Keratinocyte (primary cell): ENCODE results near the gene SMARCC1. TPM values are rescaled to one million over a fixed set of nuclear protein-coding genes. Genes with fewer than 3 reads are reported as not detected.

ENCODE experiments used
- DNase-seq: peaks from one replicate; pipeline ENCODE4 v3.0.0-alpha.2; 2011; ENCODE audit warnings: low read depth, missing footprints, low spot score
- FAIRE-seq: peaks from 2 replicates; lab custom pipeline; 2011; peaks lifted over from hg19 to GRCh38; lab: Jason Lieb, UNC
- H2AFZ ChIP-seq: 2 replicates; pipeline ENCODE4 v1.6.0; 2012; ENCODE audit warnings: low read length, control low read depth, inconsistent platforms; ENCODE audit not compliant: control insufficient read depth
- H3K27ac ChIP-seq: 2 replicates; pipeline ENCODE4 v1.5.1; 2011; ENCODE audit warnings: low read length; ENCODE audit not compliant: control insufficient read depth, insufficient read depth
- H3K27me3 ChIP-seq: 3 replicates; pipeline ENCODE4 v1.6.0; 2011; ENCODE audit warnings: low read length; ENCODE audit not compliant: control insufficient read depth, insufficient read depth; ENCODE audit errors: extremely low read depth
- H3K36me3 ChIP-seq, 2 experiments: 2 replicates in 1 of 2; 3 replicates in 1 of 2; pipeline ENCODE4 v1.5.1; 2011; ENCODE audit warnings: low read length in 2 of 2, mild to moderate bottlenecking in 1 of 2; ENCODE audit not compliant: control insufficient read depth in 2 of 2, insufficient read depth in 2 of 2; ENCODE audit errors: extremely low read depth in 1 of 2
- H3K4me1 ChIP-seq: 3 replicates; pipeline ENCODE4 v1.5.1; 2011; ENCODE audit warnings: low read length; ENCODE audit not compliant: control insufficient read depth, insufficient read depth; ENCODE audit errors: extremely low read depth
- H3K4me2 ChIP-seq: 3 replicates; pipeline ENCODE4 v1.6.0; 2011; ENCODE audit warnings: low read depth, low read length; ENCODE audit not compliant: control insufficient read depth, insufficient read depth; ENCODE audit errors: extremely low read depth
- H3K4me3 ChIP-seq, 3 experiments: fragments of 200-600 bp in 1 of 3; sonication (generic) in 1 of 3; 2 replicates in 2 of 3; 3 replicates in 1 of 3; pipeline ENCODE4 v1.5.1; 2011 to 2016; ENCODE audit warnings: low read length in 3 of 3, mild to moderate bottlenecking in 3 of 3, control low read depth in 2 of 3, inconsistent platforms in 1 of 3, low read depth in 1 of 3, mixed read lengths in 1 of 3, mixed run types in 1 of 3, moderate library complexity in 1 of 3; ENCODE audit not compliant: control insufficient read depth in 2 of 3, insufficient read depth in 2 of 3; ENCODE audit errors: extremely low read depth in 1 of 3
- H3K79me2 ChIP-seq: 2 replicates; pipeline ENCODE4 v1.6.0; 2012; ENCODE audit warnings: low read length; ENCODE audit not compliant: control insufficient read depth, insufficient read depth
- H3K9ac ChIP-seq: 3 replicates; pipeline ENCODE4 v1.6.0; 2011; ENCODE audit warnings: low read length; ENCODE audit not compliant: control insufficient read depth, insufficient read depth; ENCODE audit errors: extremely low read depth
- H3K9me1 ChIP-seq: 3 replicates; pipeline ENCODE4 v1.6.0; 2011; ENCODE audit warnings: low read length; ENCODE audit not compliant: control insufficient read depth, insufficient read depth; ENCODE audit errors: extremely low read depth
- H3K9me3 ChIP-seq: 2 replicates; pipeline ENCODE4 v1.5.1; 2012; ENCODE audit warnings: low read depth, low read length; ENCODE audit not compliant: control insufficient read depth
- H4K20me1 ChIP-seq: 3 replicates; pipeline ENCODE4 v1.6.0; 2011; ENCODE audit warnings: low read length; ENCODE audit not compliant: control insufficient read depth, insufficient read depth; ENCODE audit errors: extremely low read depth
- EZH2 ChIP-seq: IDR thresholded peaks from one replicate; pipeline ENCODE4 v1.6.1; 2012; ENCODE audit warnings: inconsistent platforms, mild to moderate bottlenecking, low read length, moderate library complexity
- dilution Hi-C: fragments of 300-500 bp; cut with MboI; formaldehyde crosslinking; loops from one replicate; pipeline ENCODE4 v1.7.0; 2020; ENCODE audit warnings: low sequenced_read_pairs; ENCODE audit not compliant: extremely low pct_ligation_motif_present
- polyA plus RNA-seq, 5 experiments: library from polyadenylated mRNA; depleted of rRNA in 3 of 5; stranded (reverse) in 3 of 5; stranded (forward) in 1 of 5; unstranded in 1 of 5; fragments of >200 nt; gene quantifications; 1 replicate in 1 of 5; 2 replicates in 3 of 5; 3 replicates in 1 of 5; pipeline versions ENCODE4 v1.2.1 to v1.2.3, GENCODE V29; 2011 to 2012; ENCODE audit warnings: missing spikeins in 2 of 5, low read depth in 1 of 5, low replicate concordance in 1 of 5
- TF ChIP-seq, protein P1 (sequence below), 3 experiments: IDR thresholded peaks in 1 of 3; conservative IDR thresholded peaks in 1 of 3; optimal IDR thresholded peaks in 1 of 3; 2 replicates in 2 of 3; 3 replicates in 1 of 3; pipeline versions ENCODE3 to v1.5.1; 2011; ENCODE audit warnings: low read length in 3 of 3, mild to moderate bottlenecking in 3 of 3, moderate library complexity in 2 of 3, control low read depth in 1 of 3, inconsistent platforms in 1 of 3; ENCODE audit not compliant: insufficient read depth in 2 of 3; ENCODE audit errors: extremely low read depth in 1 of 3

The SMARCC1 gene
- polyA plus RNA-seq, 1 donor (not counting 4 experiments of a cell fraction or from before 2014, with no cell fraction given): 39.7 TPM

DNA sequence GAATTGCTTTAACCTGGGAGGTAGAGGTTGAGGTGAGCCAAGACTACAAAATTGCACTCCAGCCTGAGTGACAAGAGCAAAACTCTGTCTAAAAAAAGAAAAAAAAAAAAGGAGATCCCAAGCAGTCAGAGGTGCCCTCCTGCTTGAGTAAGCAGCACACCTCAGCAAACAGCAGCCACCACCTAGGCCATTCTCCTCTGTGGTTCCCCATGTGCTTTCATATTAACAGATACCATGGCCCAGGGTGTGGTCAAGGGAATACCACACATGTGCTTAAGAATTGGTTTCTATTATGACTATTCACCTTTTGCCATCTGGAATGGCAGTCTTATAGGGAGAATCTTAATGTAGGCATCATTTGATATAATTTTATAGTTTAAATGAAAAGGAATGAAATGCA is 178.4 kb downstream of the SMARCC1 start:
- peaks cover 8 to 20% of the 10 kb centered on the region in 2 experiments for H3K36me3 ChIP-seq
- TF ChIP-seq, protein P1, sequence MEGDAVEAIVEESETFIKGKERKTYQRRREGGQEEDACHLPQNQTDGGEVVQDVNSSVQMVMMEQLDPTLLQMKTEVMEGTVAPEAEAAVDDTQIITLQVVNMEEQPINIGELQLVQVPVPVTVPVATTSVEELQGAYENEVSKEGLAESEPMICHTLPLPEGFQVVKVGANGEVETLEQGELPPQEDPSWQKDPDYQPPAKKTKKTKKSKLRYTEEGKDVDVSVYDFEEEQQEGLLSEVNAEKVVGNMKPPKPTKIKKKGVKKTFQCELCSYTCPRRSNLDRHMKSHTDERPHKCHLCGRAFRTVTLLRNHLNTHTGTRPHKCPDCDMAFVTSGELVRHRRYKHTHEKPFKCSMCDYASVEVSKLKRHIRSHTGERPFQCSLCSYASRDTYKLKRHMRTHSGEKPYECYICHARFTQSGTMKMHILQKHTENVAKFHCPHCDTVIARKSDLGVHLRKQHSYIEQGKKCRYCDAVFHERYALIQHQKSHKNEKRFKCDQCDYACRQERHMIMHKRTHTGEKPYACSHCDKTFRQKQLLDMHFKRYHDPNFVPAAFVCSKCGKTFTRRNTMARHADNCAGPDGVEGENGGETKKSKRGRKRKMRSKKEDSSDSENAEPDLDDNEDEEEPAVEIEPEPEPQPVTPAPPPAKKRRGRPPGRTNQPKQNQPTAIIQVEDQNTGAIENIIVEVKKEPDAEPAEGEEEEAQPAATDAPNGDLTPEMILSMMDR (optimal IDR thresholded peaks at IDR 0.05 in 1 of 3, IDR thresholded peaks at IDR 0.05 in 1 of 3, conservative IDR thresholded peaks at IDR 0.05 in 1 of 3; ENCODE audit: extremely low read depth in 1 of 3, insufficient read depth in 2 of 3, low read length in 3 of 3): no peak
- no peak for TF ChIP-seq EZH2
- FAIRE-seq (no peak), DNase-seq (no peak)
- H3K27me3 ChIP-seq: no peaks in the 10 kb centered on the region
- no peaks in the 10 kb centered on the region for H4K20me1 ChIP-seq
- no peaks in the 10 kb centered on the region for H3K4me1 ChIP-seq
- no peak overlapping the region for H3K4me3 ChIP-seq
- no peak overlapping the region for H3K4me2 ChIP-seq
- H3K27ac ChIP-seq: no peak overlapping the region
- H3K79me2 ChIP-seq: no peaks in the 10 kb centered on the region
- H3K9me1 ChIP-seq: no peaks in the 10 kb centered on the region
- no peak overlapping the region for H3K9ac ChIP-seq
- dilution Hi-C loops: no loop called here
- no peaks in the 10 kb centered on the region for H3K9me3 ChIP-seq
- no peak overlapping the region for H2AFZ ChIP-seq

DNA sequence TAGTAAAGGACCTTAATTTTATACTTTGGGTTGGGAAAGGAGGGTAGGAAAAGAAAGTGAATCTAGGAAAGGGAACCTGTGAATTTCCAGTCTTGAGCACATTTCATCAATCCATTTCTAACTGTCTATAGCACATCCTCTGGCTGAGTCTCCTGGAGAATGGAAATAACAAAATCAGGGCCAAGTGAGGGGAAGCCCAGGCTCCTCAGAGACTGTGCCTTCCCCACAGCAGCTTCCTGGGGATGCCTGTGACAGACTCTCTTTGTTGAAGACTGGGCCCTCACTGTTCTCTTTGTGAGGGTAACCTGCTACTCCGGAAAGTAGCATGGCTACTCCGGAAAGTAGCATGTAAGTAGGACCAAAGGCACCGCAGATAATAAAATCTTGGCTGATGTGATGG is 180.4 kb downstream of the SMARCC1 start:
- H3K27me3 ChIP-seq: no peaks in the 10 kb centered on the region
- no peak overlapping the region for H3K9ac ChIP-seq
- no peaks in the 10 kb centered on the region for H3K9me1 ChIP-seq
- DNase-seq (no peak), FAIRE-seq (no peak)
- no peak overlapping the region for H3K4me2 ChIP-seq
- H3K79me2 ChIP-seq: no peaks in the 10 kb centered on the region
- no peaks in the 10 kb centered on the region for H3K9me3 ChIP-seq
- dilution Hi-C loops: no loop called here
- H3K4me1 ChIP-seq: no peaks in the 10 kb centered on the region
- no peaks in the 10 kb centered on the region for H4K20me1 ChIP-seq
- TF ChIP-seq EZH2: no peak
- TF ChIP-seq, protein P1 (optimal IDR thresholded peaks at IDR 0.05 in 1 of 3, IDR thresholded peaks at IDR 0.05 in 1 of 3, conservative IDR thresholded peaks at IDR 0.05 in 1 of 3; ENCODE audit: extremely low read depth in 1 of 3, insufficient read depth in 2 of 3, low read length in 3 of 3): no peak
- H3K27ac ChIP-seq: no peak overlapping the region
- no peak overlapping the region for H2AFZ ChIP-seq
- H3K4me3 ChIP-seq: no peak overlapping the region
- H3K36me3 ChIP-seq: peaks cover 6 to 20% of the 10 kb centered on the region in 2 experiments
